Measurements from ENCODE around the gene INPP5K. TPM values are rescaled to one million over a fixed set of nuclear protein-coding genes. Genes with fewer than 3 reads are reported as not detected.

Gene INPP5K
- total RNA-seq, 4 donors from 2014 or later = 168 to 321 (median 200) TPM

DNA sequence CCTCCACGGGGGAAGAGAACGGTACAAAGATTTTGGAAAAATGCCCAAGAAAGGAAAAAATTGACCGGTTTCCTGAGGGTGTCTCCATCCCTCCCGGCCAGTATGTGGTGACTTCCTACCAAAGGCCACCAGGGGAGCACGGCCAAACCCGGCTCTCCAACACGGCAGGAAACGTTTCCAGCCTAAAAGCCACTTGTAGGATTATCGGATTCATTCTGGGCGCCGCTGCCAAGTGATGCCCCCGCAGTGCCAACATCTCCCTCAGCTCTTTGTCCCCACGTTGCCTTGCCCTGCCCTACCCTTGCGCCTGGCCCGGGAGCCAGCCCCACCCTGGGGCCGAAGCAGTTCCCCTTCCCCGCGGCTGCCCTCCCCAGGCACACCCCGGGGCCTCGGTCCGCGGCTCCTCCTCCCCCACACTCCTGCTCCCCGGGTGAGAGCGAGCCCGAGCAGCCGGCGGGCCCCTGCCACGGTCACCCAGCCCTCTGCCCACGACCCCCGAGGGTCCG lies 61.1 kb downstream of the INPP5K start:
- TF ChIP-seq CTCF (IDR thresholded peaks at IDR 0.05; ENCODE audit: low read depth) = no peak

- no peak for TF ChIP-seq CTCF (IDR thresholded peaks at IDR 0.05; ENCODE audit: low read depth)
These were observed 61.9 kb downstream of the INPP5K start for GRCh38 chr17:1454541-1454940.

DNA sequence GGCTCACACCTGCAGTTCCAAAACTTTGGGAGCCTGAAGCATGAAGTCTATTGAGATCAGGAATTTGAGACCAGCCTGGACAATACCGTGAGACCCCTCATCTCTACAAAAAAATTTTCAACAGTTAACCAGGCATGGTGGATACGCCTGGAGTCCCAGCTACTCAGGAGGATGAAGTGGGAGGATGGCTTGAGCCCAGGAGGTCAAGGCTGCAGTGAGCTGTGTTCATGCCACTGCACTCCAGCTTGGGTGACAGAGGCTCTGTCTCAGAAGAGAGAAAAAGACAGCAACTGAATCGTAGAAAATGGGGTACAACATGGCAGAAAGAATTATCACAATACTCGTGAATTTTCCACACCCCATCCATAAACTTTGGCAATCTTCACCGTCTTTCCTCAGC lies 63.6 kb downstream of the INPP5K start:
- TF ChIP-seq CTCF (IDR thresholded peaks at IDR 0.05; ENCODE audit: low read depth) = no peak

DNA sequence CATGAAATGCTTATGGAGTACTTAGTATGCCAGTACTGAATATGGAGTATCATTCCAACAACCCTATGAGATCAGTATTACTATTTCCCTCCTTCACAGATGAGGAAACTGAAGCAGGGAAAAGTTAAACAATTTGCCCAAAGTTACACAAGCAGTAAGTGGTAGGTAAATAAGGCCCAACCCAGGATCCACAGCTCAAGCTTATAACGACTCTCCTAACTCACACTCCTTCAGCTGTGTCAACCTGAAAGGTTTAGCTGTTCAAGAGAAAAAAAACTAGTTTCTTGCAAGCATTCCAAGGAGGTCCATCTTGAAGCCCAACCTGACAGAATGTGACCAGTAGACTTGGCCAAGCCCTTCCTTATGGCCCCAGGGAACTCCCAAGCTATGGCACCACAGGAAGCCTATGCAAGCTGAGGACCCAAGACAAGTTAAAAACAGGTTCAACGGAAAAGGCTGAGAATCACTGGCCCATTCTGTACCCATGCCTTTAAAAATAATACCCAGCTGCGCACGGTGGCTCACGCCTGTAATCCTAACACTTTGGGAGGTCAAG lies 66.9 kb downstream of the INPP5K start:
- no peak for TF ChIP-seq CTCF (IDR thresholded peaks at IDR 0.05; ENCODE audit: low read depth)

DNA sequence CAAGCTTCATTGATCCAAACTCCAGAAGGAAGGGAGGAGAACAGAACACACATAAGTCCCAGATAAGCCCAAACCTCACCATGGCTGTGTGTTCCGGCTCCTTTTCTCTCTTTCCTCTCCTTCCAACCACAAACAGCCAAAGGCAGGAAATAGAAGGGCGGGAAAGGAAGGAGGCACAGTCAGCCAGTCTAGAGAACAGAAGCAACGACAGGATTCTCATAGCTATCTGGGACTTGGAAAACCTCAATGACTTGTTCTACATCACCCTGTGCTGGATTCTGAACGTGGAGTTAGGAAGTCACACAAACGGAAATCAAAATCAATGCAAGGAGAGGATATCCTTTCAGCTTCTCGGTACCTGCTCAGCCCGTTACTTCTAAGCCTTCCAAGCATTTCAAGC lies 69.4 kb downstream of the INPP5K start:
- TF ChIP-seq CTCF (IDR thresholded peaks at IDR 0.05; ENCODE audit: low read depth) = no peak

DNA sequence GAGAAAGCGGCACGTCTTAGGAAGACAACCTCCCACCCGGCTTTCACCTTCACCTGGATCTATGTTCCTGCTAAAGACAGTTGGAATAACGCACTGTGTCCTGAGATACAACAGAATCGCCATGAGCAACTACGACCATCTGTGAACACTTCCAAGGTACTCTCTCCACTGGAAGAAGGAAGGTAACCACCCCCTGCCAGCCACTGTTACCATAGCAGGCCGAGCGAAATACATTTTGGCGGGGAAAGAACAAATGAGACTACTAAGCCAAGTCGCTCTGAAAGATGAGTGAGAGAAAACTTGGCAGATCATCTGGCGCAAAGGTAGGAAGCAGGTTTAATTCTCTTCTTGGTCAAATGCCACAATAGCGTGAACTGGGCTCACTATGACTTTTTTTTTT lies 70.2 kb downstream of the INPP5K start:
- TF ChIP-seq CTCF (IDR thresholded peaks at IDR 0.05; ENCODE audit: low read depth) = no peak

Other genes starting within 250 kb of the INPP5K start
- gene BHLHA9, start 246.2 kb downstream of the INPP5K start, total RNA-seq = not detected
- 100 to 1,000 TPM in 2 of 4 donors, 10 to 100 TPM in 2; 80.1 to 368 (median 102) TPM for gene TRARG1, start 236.9 kb downstream of the INPP5K start, total RNA-seq
- 100 to 1,000 TPM; 501 to 781 (median 598) TPM for gene YWHAE, start 116.4 kb downstream of the INPP5K start, total RNA-seq
- gene CRK, start 60.4 kb downstream of the INPP5K start, total RNA-seq = 100 to 1,000 TPM in 1 of 4 donors, 10 to 100 TPM in 3; 74.5 to 111 (median 90.6) TPM
- gene MYO1C, start 23.9 kb downstream of the INPP5K start, total RNA-seq = 100 to 1,000 TPM; 197 to 575 (median 261) TPM
- 10 to 100 TPM; 28.0 to 63.4 (median 40.6) TPM for gene PITPNA, start 46.2 kb upstream of the INPP5K start, total RNA-seq
- 10 to 100 TPM in 3 of 4 donors, 1 to 10 TPM in 1; 7.3 to 25.6 (median 16.7) TPM for gene SLC43A2, start 112.2 kb upstream of the INPP5K start, total RNA-seq
- 10 to 100 TPM in 2 of 4 donors, 1 to 10 TPM in 2; 5.4 to 39.2 (median 9.9) TPM for gene SCARF1, start 129.1 kb upstream of the INPP5K start, total RNA-seq
- 10 to 100 TPM; 24.6 to 94.8 (median 46.5) TPM for gene RILP, start 133.3 kb upstream of the INPP5K start, total RNA-seq
- 100 to 1,000 TPM; 145 to 281 (median 182) TPM for gene PRPF8, start 168.3 kb upstream of the INPP5K start, total RNA-seq
- 10 to 100 TPM in 3 of 4 donors, 1 to 10 TPM in 1; 6.3 to 39.4 (median 16.9) TPM for gene TLCD2, start 193.8 kb upstream of the INPP5K start, total RNA-seq
- 10 to 100 TPM; 38.8 to 63.3 (median 44.1) TPM for gene WDR81, start 208.1 kb upstream of the INPP5K start, total RNA-seq
- 10 to 100 TPM in 2 of 4 donors, 1 to 10 TPM in 2; 8.0 to 19.8 (median 9.6) TPM for gene SERPINF2, start 226.3 kb upstream of the INPP5K start, total RNA-seq
- gene SERPINF1, start 245.4 kb upstream of the INPP5K start, total RNA-seq = 1,000 to 10,000 TPM; 1,103 to 2,374 (median 1,762) TPM